GM21786 (cell line): Measurements from ENCODE around the gene EDARADD.
A peak's percentile ranks its signal among the peaks of the same experiment; 100 is the strongest.
"Not testable (repeated sequence)": the region's sequence is repeated elsewhere in the genome, so short reads cannot be mapped to it uniquely, and the experiment has no call there.

Experiments
- ATAC-seq: cut with Tn5 transposase; IDR thresholded peaks from one replicate; pipeline ENCODE4 v1.9.1; 2021; ENCODE audit not compliant: unreplicated experiment

Gene EDARADD

GRCh38 chr1:236429715-236430274 lies 35.7 kb downstream of the EDARADD start:
- ATAC-seq = peak; percentile 39

- no peak for ATAC-seq
These were observed 39.8 kb downstream of the EDARADD start for GRCh38 chr1:236433819-236434315.

DNA sequence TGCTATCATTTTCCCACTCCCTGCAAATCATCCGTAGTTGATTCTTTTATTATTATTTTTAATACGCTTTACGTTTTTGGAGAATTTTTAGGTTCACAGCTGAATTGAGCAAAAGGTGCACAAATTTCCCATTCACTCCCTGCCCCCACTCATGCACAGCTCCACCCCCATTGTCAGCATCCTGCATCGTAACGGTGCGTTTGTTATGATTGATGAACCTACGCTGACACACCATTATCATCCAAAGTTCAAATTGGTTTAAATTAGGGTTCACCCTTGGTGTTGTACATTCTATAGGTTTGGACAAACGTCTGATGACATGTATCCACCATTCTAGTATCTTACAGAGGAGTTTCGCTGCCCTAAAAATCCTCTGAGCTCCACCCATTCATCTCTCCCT lies 44.5 kb downstream of the EDARADD start:
- ATAC-seq = no peak

DNA sequence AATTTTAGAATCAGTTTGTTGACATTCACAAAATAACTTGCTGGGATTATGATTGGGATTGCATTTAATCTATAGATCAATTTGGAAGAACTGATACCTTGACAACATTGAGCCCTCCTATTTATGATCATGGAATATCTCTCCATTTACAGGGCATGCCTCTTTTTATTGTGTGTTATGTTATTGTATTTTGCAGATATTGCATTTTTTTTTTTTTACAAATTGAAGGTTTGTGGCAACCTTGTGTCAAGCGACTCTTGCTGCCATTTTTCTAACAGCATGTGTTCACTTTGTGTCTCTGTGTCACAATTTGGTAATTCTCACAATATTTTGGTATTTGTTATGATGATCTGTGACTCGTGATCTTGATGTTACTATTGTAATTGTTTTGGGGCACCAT lies 46.3 kb downstream of the EDARADD start:
- no peak for ATAC-seq

DNA sequence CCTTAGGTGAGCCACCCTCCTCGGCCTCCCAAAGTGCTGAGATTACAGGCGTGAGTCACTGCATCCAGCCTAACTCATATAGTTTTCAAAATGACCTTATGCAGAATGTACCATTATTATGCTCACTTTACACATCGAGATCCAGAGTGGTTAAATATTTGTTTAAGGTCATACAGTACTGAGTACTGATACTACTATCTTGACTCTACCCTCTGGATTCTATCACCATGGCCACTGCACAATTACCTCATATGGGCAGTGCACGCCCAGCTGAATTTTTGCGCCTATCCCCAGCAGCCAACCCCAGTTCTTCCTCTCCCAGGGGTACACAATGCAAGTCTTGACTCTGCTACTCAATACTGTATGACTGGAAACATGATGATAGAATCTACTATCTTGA lies 56.7 kb downstream of the EDARADD start:
- ATAC-seq = no peak

GRCh38 chr1:236451796-236452373 lies 57.8 kb downstream of the EDARADD start:
- no peak for ATAC-seq

GRCh38 chr1:236455243-236455642 lies 61.2 kb downstream of the EDARADD start:
- no peak for ATAC-seq

DNA sequence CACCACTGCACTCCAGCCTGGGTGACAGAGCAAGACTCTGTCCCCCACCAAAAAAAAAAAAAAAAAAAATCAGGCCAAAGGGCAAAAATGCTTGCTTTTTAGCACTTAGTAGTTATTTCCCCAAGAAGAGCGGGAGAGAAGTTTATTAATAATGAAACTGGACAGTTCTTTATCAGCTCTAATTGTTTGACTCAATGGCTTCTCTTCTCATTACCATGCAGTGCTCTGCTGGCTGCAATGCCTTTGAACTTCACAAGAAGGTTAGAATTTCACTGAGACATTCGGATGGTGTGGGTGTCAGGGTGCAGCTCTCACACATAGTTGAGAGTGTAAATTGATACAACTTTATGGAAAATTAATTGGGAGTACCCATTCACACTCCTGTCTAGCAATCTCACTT lies 63.7 kb downstream of the EDARADD start:
- ATAC-seq = peak; percentile 67

GRCh38 chr1:236458996-236459395 lies 64.9 kb downstream of the EDARADD start:
- no peak for ATAC-seq

GRCh38 chr1:236460103-236460502 lies 66.0 kb downstream of the EDARADD start:
- ATAC-seq = no peak

GRCh38 chr1:236464197-236464596 lies 70.1 kb downstream of the EDARADD start:
- not testable (repeated sequence) for ATAC-seq

DNA sequence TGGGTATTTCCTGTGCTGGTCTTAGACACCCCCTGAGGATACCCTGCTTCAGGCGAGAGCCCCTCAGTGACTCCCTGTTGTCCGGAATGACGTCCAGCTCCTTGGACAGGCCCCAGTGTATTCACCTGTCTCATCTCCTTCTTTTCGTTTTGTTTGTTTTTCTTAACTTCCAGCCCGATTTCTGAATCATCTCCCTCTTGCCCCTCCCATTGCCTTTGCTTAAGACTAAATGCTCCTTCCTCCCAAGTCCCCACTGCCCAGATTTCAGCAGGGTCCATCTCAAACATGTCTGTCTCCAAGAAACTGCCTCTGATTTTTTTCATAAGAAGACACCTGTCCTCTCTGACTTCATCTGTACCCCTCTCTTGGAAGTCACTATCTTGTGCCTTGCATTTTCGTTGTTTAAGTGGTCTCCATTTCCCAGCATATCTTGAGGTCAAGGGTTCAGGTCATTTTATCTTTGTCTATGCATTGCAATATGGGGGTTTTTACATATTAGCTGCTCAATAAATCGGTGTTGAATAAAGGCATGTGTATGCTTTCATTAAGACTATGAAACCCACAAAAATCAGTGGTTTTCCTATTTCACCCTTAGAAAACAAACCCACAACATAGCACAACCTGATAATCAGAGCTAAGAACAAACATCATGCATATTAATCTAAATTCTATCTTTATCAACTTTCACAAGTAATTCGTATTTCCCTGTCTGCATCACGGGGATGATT lies 71.3 kb downstream of the EDARADD start:
- ATAC-seq = peak; percentile 36

GRCh38 chr1:236465959-236466303 lies 71.8 kb downstream of the EDARADD start:
- peak; percentile 91 for ATAC-seq

GRCh38 chr1:236467327-236467641 lies 73.2 kb downstream of the EDARADD start:
- ATAC-seq = no peak

- no peak for ATAC-seq
These were observed 74.5 kb downstream of the EDARADD start for GRCh38 chr1:236468625-236469024.

GRCh38 chr1:236469466-236469865 lies 75.4 kb downstream of the EDARADD start:
- no peak for ATAC-seq

DNA sequence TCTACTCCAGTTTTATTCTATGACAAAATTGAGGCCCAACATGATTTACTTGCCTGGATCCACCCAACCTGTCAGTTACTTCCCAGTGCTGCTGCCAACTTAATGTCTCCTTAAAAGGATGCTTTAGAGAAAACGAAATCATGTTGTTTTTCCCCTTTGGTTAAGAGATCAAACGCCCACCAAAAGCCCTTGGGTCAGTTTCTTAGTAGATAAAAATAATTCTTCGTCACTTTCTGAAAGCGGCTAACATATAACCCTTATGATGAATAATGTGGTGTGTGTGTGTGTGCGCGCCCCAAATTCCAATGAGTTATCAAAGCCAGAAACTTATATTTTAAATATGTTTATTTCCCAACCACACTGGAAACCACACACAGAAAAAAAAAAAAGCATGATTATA lies 77.0 kb downstream of the EDARADD start:
- no peak for ATAC-seq

DNA sequence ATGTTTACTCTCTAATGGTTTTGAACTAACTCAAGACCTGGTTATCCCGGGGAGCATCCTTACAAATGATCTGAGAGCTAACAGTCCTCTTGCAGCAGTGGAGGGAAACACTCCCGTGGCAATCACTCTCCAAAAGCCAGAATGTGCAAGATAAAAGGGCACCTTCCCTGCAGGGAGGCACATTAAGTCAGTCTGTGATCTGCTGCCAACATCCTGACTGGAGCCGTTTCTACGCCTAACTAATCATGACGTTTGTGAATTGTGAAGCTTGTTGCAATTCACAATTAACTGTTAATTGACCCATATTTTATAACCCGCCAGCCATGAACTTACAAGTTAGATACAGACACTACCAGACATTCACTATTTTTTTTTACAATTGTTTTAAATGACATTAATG lies 77.6 kb downstream of the EDARADD start:
- ATAC-seq = no peak

DNA sequence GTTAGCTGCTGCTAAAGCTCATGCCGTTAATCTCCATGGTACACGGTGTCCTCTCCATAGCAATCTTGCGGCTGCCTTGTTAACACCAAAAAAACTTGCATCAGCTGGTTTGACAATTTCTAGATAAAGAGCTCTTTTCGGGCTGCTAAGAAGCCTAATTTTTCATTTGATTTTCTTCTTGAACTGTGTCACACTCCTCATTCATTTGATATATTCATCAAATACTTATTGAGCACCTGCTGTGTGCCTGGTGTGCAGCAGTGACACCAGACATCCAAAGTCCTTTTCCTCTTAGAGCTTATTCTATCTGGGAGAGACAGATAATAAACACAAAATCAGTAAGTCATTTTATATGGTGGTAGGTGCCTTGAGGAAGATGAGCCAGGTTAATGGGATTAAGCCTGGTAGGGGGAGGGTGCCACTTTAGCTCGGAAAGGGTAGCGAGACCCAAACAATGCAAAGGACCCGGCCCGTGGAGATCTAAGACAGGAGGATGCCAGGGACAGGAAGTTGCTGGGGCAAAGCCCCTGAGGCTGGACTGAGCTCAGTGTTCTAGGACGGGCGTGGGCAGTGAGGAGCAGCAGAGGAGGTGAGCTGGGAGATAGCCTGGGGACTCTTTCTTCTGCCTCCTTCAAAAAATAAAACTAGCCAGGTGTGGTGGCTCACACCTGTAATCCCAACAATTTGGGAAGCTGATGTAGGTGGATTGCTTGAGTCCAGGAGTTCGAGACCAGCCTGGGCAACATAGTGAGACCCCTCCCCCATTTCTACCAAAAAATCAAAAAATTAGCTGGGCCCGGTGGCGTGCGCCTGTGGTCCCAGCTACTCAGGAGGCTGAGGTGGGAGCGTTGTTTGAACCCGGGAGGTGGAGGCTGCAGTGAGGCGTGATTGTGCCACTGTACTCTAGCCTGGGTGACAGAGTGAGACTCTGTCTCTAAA lies 79.0 kb downstream of the EDARADD start:
- no peak for ATAC-seq

GRCh38 chr1:236476019-236476418 lies 81.9 kb downstream of the EDARADD start:
- ATAC-seq = no peak

DNA sequence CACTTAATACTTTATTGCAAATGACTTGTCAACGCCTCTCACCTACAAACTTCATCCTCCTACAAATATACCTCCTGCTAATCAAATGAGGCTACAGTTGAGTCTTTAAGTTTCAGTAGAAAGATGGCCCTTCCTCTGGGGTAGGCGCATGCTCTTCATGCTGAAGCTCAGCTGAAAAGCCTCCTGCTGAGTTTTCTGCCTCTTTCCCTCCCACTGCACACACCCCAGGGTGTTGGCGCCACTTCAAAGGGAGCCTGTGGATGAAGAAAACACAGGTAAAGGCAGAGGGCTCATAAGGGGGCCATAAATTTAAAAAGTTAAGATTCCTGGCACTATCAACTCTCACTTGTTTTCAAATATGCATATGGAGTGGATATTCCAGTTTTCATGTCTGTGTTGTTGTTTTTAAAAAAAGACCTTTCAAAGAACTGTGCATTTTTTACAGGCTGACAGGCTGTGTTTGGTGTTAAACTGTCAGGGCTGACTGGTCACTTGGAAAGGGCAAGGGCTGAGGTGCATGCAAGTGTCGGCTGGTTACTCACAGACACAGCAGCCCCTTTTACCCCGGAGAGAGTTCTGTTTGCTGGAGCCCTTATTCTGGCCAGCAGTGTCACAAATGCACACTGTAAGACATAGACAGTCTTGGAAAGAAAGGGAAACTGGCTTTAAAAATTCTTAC lies 86.8 kb downstream of the EDARADD start:
- no peak for ATAC-seq
